Neural cell (in vitro differentiated cells): Measurements from ENCODE around the gene GABRG3. TPM values are rescaled to one million over a fixed set of nuclear protein-coding genes. Genes with fewer than 3 reads are reported as not detected.

Experiments
- H2AFZ ChIP-seq: fragments of 200-600, 300-800 bp; sonication (generic), shearing (Covaris generic); 2 replicates; pipeline ENCODE4 v1.6.0; 2014; ENCODE audit warnings: low read depth, mild to moderate bottlenecking, antibody characterized with exemption, low read length, moderate library complexity
- H3F3A ChIP-seq: fragments of 200-600 bp; shearing (Covaris generic); 2 replicates; pipeline ENCODE4 v1.6.1; 2016; ENCODE audit warnings: mild to moderate bottlenecking, moderate library complexity, mixed read lengths, antibody characterized with exemption, low read length; ENCODE audit not compliant: insufficient read depth, poor library complexity, severe bottlenecking
- H3K27ac ChIP-seq: fragments of 200-600, 300-800 bp; sonication (generic), shearing (Covaris generic); 2 replicates; pipeline ENCODE4 v1.5.1; 2014; ENCODE audit warnings: mild to moderate bottlenecking, low read length, moderate library complexity
- H3K27me3 ChIP-seq: fragments of 300-800, 200-600 bp; sonication (generic), shearing (Covaris generic); 2 replicates; pipeline ENCODE4 v1.6.0; 2014; ENCODE audit warnings: mild to moderate bottlenecking, low read depth, low read length, moderate library complexity; ENCODE audit not compliant: insufficient read depth
- H3K36me3 ChIP-seq: fragments of 300-800, 200-600 bp; sonication (generic), shearing (Covaris generic); 2 replicates; pipeline ENCODE4 v1.5.1; 2014; ENCODE audit warnings: mild to moderate bottlenecking, antibody characterized with exemption, low read length, moderate library complexity; ENCODE audit not compliant: insufficient read depth
- H3K4me2 ChIP-seq: fragments of 300-800, 200-600 bp; sonication (generic), shearing (Covaris generic); 2 replicates; pipeline ENCODE4 v1.6.0; 2014; ENCODE audit warnings: mild to moderate bottlenecking, low read length
- H3K4me3 ChIP-seq: fragments of 300-800, 200-600 bp; sonication (generic), shearing (Covaris generic); 2 replicates; pipeline ENCODE4 v1.5.1; 2014; ENCODE audit warnings: mild to moderate bottlenecking, low read length, moderate library complexity
- H3K79me2 ChIP-seq: fragments of 200-600 bp; shearing (Covaris generic); replicated peaks from 2 replicates; pipeline ENCODE4 v1.6.0; 2014; ENCODE audit warnings: mild to moderate bottlenecking, low read length, moderate library complexity; ENCODE audit not compliant: insufficient read depth
- H3K9ac ChIP-seq: fragments of 300-800, 200-600 bp; sonication (generic), shearing (Covaris generic); 2 replicates; pipeline ENCODE4 v1.6.1; 2016; ENCODE audit warnings: mild to moderate bottlenecking, low read length, mixed read lengths
- H3K9me2 ChIP-seq: fragments of 200-600 bp; shearing (Covaris generic); 2 replicates; pipeline ENCODE4 v1.6.1; 2016; ENCODE audit warnings: mild to moderate bottlenecking, low read length, mixed read lengths; ENCODE audit not compliant: insufficient read depth
- H3K9me3 ChIP-seq: fragments of 200-600, 300-800 bp; sonication (generic), shearing (Covaris generic); 2 replicates; pipeline ENCODE4 v1.6.1; 2016; ENCODE audit warnings: mild to moderate bottlenecking, mixed run types, low read length, moderate library complexity, mixed read lengths
- H4K20me1 ChIP-seq: fragments of 200-600 bp; shearing (Covaris generic); 2 replicates; pipeline ENCODE4 v1.6.1; 2016; ENCODE audit warnings: mild to moderate bottlenecking, mixed run types; ENCODE audit not compliant: insufficient read depth
- CTCF ChIP-seq: fragments of 450-650 bp; IDR thresholded peaks from 2 replicates; pipeline ENCODE4 v1.5.1; 2014; ENCODE audit warnings: antibody characterized with exemption, mild to moderate bottlenecking, moderate library complexity; ENCODE audit not compliant: poor library complexity, severe bottlenecking
- EP300 ChIP-seq: fragments of 450-650 bp; conservative IDR thresholded peaks from 2 replicates; pipeline ENCODE4 v1.6.1; 2014; ENCODE audit warnings: antibody characterized with exemption, mild to moderate bottlenecking, moderate library complexity; ENCODE audit not compliant: poor library complexity, severe bottlenecking
- EZH2 ChIP-seq: fragments of 200-600, 300-800 bp; shearing (Covaris generic), sonication (generic); IDR thresholded peaks from 2 replicates; pipeline ENCODE4 v1.6.1; 2014; ENCODE audit warnings: antibody characterized with exemption, low read length, borderline replicate concordance, mild to moderate bottlenecking; ENCODE audit not compliant: insufficient read depth, poor library complexity, severe bottlenecking
- MXI1 ChIP-seq: fragments of 450-650 bp; conservative IDR thresholded peaks from 2 replicates; pipeline ENCODE4 v1.6.1; 2014; ENCODE audit warnings: antibody characterized with exemption, mild to moderate bottlenecking; ENCODE audit not compliant: poor library complexity, severe bottlenecking
- POLR2AphosphoS5 ChIP-seq: IDR thresholded peaks from 2 replicates; pipeline ENCODE4 v1.6.1; 2012
- RAD21 ChIP-seq: fragments of 450-650 bp; conservative IDR thresholded peaks from 2 replicates; pipeline ENCODE4 v1.6.1; 2014; ENCODE audit warnings: antibody characterized with exemption, mild to moderate bottlenecking, moderate library complexity
- SMC3 ChIP-seq: fragments of 450-650 bp; conservative IDR thresholded peaks from 2 replicates; pipeline ENCODE4 v1.6.1; 2014; ENCODE audit warnings: antibody characterized with exemption, mild to moderate bottlenecking, moderate library complexity; ENCODE audit not compliant: poor library complexity
- TAF1 ChIP-seq: IDR thresholded peaks from 2 replicates; pipeline ENCODE4 v1.6.1; 2012; ENCODE audit warnings: low read depth
- polyA plus RNA-seq: library from polyadenylated mRNA; depleted of rRNA; stranded (reverse); fragments of >200 nt; gene quantifications from 2 replicates; pipeline ENCODE4 v1.2.3, GENCODE V29; 2014
- TF ChIP-seq, protein P1 (sequence below): IDR thresholded peaks from 2 replicates; pipeline ENCODE4 v1.6.1; 2012; ENCODE audit warnings: borderline replicate concordance

The GABRG3 gene
- polyA plus RNA-seq, 1 donor from 2014 or later: 1.2 TPM

DNA sequence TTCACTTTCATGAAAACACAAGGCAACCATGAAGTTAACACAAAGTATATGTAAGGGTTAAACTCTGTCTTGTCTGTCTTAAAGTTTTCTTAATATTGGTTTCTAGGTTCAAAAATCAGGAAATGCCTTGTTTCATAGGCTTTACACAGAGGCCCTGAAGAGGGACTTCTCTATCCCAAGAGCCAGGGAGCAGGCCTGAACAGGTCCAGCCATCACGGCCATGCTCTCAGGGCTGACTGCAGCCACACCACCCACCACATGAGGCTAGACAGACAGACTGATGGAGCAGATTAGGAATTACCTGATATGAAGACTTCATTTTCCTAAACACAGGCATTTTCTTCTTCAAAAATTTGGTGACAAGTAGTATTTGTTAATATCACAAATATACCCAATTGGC lies 502.9 kb downstream of the GABRG3 start:
- H3K36me3 ChIP-seq: no peaks in the 10 kb centered on the region
- no peak overlapping the region for H3K27ac ChIP-seq
- H3F3A ChIP-seq: no peaks in the 10 kb centered on the region
- no peak overlapping the region for H3K4me2 ChIP-seq
- no peak overlapping the region for H3K4me3 ChIP-seq
- H4K20me1 ChIP-seq: no peaks in the 10 kb centered on the region
- H3K79me2 ChIP-seq: no peaks in the 10 kb centered on the region
- no peaks in the 10 kb centered on the region for H3K9me2 ChIP-seq
- no peaks in the 10 kb centered on the region for H3K9me3 ChIP-seq
- TF ChIP-seq RAD21: no peak
- TF ChIP-seq TAF1: no peak
- no peak for TF ChIP-seq MXI1
- no peak for TF ChIP-seq SMC3
- no peak for TF ChIP-seq EP300
- H3K9ac ChIP-seq: no peak overlapping the region
- no peak overlapping the region for H2AFZ ChIP-seq
- H3K27me3 ChIP-seq: no peaks in the 10 kb centered on the region

- no peaks in the 10 kb centered on the region for H4K20me1 ChIP-seq
- H3K9me3 ChIP-seq: peaks cover 3% of the 10 kb centered on the region
- no peak overlapping the region for H3K9ac ChIP-seq
- no peaks in the 10 kb centered on the region for H3K36me3 ChIP-seq
- no peak for TF ChIP-seq CTCF
- TF ChIP-seq POLR2AphosphoS5: no peak
- TF ChIP-seq TAF1: no peak
- TF ChIP-seq MXI1: no peak
- TF ChIP-seq RAD21: no peak
- TF ChIP-seq, protein P1, sequence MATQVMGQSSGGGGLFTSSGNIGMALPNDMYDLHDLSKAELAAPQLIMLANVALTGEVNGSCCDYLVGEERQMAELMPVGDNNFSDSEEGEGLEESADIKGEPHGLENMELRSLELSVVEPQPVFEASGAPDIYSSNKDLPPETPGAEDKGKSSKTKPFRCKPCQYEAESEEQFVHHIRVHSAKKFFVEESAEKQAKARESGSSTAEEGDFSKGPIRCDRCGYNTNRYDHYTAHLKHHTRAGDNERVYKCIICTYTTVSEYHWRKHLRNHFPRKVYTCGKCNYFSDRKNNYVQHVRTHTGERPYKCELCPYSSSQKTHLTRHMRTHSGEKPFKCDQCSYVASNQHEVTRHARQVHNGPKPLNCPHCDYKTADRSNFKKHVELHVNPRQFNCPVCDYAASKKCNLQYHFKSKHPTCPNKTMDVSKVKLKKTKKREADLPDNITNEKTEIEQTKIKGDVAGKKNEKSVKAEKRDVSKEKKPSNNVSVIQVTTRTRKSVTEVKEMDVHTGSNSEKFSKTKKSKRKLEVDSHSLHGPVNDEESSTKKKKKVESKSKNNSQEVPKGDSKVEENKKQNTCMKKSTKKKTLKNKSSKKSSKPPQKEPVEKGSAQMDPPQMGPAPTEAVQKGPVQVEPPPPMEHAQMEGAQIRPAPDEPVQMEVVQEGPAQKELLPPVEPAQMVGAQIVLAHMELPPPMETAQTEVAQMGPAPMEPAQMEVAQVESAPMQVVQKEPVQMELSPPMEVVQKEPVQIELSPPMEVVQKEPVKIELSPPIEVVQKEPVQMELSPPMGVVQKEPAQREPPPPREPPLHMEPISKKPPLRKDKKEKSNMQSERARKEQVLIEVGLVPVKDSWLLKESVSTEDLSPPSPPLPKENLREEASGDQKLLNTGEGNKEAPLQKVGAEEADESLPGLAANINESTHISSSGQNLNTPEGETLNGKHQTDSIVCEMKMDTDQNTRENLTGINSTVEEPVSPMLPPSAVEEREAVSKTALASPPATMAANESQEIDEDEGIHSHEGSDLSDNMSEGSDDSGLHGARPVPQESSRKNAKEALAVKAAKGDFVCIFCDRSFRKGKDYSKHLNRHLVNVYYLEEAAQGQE: no peak
- TF ChIP-seq EZH2: no peak
- TF ChIP-seq EP300: no peak
- TF ChIP-seq SMC3: no peak
- H3F3A ChIP-seq: no peaks in the 10 kb centered on the region
- no peak overlapping the region for H2AFZ ChIP-seq
- no peaks in the 10 kb centered on the region for H3K79me2 ChIP-seq
- H3K4me3 ChIP-seq: no peak overlapping the region
- H3K27ac ChIP-seq: no peak overlapping the region
- H3K9me2 ChIP-seq: no peaks in the 10 kb centered on the region
- no peak overlapping the region for H3K4me2 ChIP-seq
- no peaks in the 10 kb centered on the region for H3K27me3 ChIP-seq
These were observed 504.4 kb downstream of the GABRG3 start for GRCh38 chr15:27475395-27475794.
